GM19025 (cell line): ENCODE data around the gene RCVRN.

Experiments
- ATAC-seq: cut with Tn5 transposase; IDR thresholded peaks from one replicate; pipeline ENCODE4 v1.9.1; 2021; ENCODE audit warnings: mild to moderate bottlenecking, low read depth, moderate library complexity; ENCODE audit not compliant: unreplicated experiment

Gene RCVRN

GRCh38 chr17:9899280-9900043, 5.6 kb downstream of the RCVRN start:
- no peak for ATAC-seq

DNA sequence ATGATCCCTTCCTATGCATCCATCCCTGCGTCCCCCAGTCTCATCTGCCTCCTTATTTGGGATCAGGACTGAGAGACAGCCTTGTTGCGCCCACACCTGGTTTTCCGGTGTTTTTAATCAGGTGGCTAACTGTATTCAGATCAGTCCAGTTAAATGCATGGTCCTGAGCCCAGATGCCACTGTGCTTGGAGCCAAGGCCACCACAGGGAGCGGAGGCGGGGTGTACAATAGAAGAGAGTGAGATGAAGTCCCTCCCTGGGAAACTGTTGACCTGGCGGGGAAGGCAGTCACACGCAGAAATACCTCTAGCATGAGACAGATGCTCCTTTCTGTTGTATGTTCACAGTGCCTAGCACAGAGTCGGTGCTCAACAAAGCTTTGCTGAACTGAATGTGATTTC, 6.3 kb downstream of the RCVRN start:
- no peak for ATAC-seq

- ATAC-seq, result no peak
Observed at GRCh38 chr17:9897372-9897968, 7.6 kb downstream of the RCVRN start.

DNA sequence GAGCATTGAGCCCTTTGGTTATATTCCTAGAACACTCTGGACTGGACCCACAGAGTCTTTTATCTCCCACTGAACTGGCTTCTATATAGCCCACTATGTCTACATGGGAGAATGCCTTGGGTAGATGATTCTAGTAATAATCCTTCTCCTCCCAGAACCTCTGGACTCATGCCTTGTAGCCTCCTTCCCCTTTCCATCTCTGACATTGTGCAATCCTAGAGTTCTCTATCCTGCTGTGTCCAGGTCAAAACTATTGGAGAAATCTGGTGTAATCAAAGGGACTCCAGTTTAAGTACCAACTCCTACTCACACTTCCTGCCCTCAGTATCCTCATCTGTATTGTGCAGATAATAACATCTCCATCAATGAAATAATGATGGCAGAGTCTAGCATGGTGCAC, 9.1 kb downstream of the RCVRN start:
- no peak for ATAC-seq

DNA sequence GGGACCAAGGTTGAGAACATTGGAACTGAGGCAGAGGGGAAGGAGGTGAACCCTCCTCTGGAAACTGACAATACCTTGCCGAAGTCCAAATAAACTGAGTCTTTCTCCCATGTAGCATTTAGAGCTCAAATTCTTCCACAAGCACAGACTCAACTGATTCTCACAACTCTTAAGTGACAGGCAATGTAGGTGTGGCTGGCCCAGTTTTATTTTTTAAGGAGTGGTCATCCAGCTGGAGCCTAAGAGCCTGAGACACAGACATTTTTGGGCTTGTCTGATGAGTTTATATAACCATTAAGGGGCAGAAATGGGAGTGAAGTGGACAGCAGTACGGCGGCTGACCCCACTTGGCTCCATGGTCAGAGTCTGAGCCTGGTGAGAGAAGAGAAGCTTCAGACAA, 10.8 kb downstream of the RCVRN start:
- no peak for ATAC-seq

DNA sequence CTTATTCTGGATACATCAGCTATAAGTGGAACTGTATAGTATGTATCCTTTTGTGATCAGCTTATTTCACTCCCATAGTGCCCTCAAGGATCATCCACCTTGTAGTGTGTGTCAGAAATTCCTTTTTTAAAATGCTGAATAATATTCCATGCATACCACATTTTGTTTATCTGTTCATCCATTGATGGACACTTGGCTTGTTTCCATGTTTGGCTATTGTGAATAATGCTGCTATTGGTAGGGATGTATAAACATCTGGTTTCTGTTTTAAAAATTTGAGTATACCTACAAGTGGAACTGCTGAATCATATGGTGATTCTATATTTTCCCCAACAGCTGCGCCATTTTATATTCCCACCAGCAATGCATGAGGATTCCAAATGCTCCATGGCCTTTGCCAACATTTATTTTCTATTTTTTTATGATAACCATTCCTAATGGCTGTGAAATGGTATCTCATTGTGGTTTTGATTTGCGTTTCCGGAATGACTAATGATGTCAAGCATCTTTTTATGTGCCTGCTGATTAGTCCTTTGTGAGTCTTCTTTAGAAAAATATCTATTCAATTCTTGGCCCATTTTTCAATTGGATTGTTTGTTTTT, 11.6 kb downstream of the RCVRN start:
- ATAC-seq, result no peak

GRCh38 chr17:9890124-9890523, 14.9 kb downstream of the RCVRN start:
- ATAC-seq, result no peak

DNA sequence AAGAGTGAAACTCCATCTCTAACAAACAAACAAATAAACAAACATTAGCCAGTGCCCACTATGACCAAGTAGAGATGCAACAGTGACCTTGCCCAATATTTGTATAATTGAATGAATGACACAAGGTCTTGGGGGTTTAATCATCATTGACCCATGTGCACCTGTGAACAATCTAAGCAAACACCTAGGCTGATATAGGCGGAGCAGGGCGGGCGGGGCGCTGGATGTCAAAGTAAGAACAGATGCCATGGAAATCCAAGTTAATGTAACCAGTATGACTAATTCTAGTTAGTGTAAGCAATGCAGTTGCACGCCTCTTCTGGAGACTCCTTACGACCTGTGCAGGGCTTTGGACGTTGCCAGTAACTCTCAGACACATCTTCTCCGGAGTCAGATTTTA, 17.6 kb downstream of the RCVRN start:
- ATAC-seq, result no peak

GRCh38 chr17:9886141-9886930, 18.7 kb downstream of the RCVRN start:
- no peak for ATAC-seq

- no peak for ATAC-seq
Observed at GRCh38 chr17:9883451-9883850, 21.6 kb downstream of the RCVRN start.

- no peak for ATAC-seq
Observed at GRCh38 chr17:9880582-9880999, 24.5 kb downstream of the RCVRN start.

GRCh38 chr17:9878786-9879525, 26.1 kb downstream of the RCVRN start:
- ATAC-seq, result no peak

DNA sequence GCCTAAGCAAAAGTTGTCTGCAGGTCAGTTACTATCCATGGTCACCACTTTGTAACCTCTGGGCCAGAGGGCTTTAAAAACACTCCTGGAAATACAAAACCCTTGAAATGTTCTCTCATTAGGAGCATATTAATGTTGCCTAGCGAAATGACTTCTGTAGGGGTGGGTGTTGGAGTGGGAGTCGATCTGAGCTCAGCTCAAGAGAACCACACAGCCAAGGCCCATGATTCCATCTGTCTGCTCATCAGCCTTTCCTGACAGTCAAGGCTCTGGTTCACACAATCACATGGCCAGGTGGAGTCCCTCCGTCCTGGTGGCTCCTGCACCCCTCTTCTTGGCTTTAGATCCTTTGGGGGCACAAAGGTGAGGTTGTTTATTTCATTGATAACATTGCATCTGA, 26.7 kb downstream of the RCVRN start:
- no peak for ATAC-seq

- no peak for ATAC-seq
Observed at GRCh38 chr17:9875441-9875840, 29.6 kb downstream of the RCVRN start.

- ATAC-seq, result no peak
Observed at GRCh38 chr17:9874722-9875121, 30.3 kb downstream of the RCVRN start.

DNA sequence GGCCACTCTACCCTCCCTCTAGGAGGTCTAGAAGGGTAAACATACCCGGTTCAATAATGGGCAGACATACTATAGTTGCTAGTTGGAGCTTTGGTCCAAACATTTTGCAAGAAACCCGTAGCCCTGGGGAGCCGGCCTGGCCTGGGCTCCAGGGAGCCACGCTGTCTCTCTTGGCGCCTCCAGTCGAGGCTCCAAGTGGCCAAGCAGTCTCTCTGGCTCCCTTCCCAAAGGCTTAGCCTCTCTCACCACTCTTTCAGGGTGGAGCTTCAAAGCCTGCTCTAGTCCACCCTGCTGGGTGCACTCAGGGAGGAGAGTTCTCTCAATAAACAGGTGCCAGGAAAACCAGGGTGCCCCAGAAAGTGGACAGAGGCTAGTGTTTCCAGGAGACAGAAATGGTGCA, 32.2 kb downstream of the RCVRN start:
- ATAC-seq, result no peak

DNA sequence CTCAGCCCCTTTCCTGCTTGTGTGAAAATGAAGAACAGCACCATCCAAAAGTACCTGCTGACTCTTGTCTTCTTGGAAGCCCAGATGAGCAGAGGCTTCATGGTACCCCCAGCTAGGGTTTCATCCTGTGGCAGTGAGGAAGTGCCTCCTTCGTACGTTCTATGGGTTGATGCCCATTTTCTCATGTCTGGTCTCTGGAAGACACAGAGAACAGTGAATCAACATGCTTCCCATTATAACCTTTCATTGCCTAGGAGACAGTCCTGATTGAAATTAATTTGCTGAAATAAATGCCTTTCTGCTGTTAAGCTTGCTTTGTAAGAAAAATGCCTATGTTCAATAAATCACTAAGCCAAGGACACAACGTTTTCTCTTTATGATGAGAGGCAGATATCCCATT, 36.5 kb downstream of the RCVRN start:
- no peak for ATAC-seq

GRCh38 chr17:9865586-9865985, 39.5 kb downstream of the RCVRN start:
- no peak for ATAC-seq

DNA sequence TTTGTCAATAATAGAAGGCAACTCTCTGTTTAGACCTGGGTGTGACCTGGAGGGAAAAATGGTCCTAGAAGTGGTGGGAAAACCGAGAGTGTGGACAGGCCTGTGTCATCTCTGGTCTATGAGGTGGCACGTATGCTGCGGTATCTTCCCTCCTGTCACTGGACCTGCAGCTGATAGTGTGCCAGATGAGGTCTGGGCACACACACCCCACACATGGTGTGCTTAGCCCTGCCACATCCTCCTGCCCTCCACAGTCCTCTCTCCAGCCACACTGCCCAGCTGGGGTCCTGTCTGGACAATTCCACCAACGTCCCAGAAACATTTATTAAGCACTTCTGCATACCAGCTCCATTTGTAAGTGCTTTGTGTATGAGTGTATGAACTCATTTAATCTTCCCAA, 42.1 kb downstream of the RCVRN start:
- no peak for ATAC-seq

DNA sequence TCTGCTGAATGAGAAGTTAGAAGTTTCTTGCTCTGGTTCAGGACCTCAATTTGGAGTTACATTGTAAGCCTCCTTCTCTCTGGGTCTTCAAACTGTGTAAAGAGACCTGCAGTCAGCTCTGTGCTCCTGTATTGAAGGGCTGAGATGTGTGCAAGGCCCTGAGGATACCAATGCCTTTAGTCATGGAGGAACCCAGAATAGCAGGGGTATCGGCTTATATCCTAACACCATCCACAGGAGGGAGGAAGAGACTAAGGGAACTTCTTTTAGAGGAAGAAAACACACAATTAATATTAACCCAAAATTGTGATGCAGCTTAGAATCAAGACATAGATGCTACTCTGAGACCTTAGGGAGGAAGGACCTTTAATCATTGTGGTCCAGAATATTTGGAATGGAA, 42.9 kb downstream of the RCVRN start:
- no peak for ATAC-seq

DNA sequence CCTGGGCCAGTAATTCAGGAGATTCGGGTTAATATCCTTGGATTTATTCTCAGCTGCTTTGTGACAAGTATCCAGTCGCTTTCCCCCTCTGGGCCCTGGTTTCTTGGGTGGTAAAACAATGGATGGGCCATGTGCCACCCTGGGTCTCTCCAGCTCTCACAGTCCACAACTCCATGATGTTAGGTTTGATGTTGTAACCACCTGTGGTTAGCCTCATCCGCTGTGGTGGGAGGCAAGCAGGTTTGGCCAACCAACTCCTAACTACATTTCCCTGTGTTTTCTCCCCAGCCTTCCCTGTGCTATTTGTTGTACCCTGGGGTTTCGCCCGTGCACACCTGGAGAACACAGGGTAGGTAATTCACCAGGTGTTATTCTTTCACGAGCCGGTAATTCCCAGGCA, 44.2 kb downstream of the RCVRN start:
- ATAC-seq, result no peak
